SK-N-SH treated with all-trans-retinoic acid at 6 μM for 48 hours (cell line): ENCODE results near the gene SUFU.

Experiments used
- BACH2 ChIP-seq: fragments of 250-450 bp; sonication (Bioruptor Pico); IDR thresholded peaks from 2 replicates; pipeline ENCODE4 v1.9.0; 2021; ENCODE audit warnings: mild to moderate bottlenecking, borderline replicate concordance
- CSDC2 ChIP-seq: fragments of 250-450 bp; sonication (Bioruptor Pico); IDR thresholded peaks from 2 replicates; pipeline ENCODE4 v1.5.0; 2020; ENCODE audit warnings: mild to moderate bottlenecking, moderate library complexity
- CSRNP3 ChIP-seq: fragments of 250-450 bp; sonication (Bioruptor Pico); IDR thresholded peaks from 2 replicates; pipeline ENCODE4 v1.5.1; 2021; ENCODE audit warnings: mild to moderate bottlenecking, moderate library complexity
- ESRRG ChIP-seq: fragments of 250-450 bp; sonication (Bioruptor Pico); IDR thresholded peaks from 2 replicates; pipeline ENCODE4 v1.6.1; 2021; ENCODE audit warnings: mild to moderate bottlenecking
- GLIS3 ChIP-seq: fragments of 250-450 bp; sonication (Bioruptor Pico); IDR thresholded peaks from 2 replicates; pipeline ENCODE4 v1.5.0; 2020; ENCODE audit warnings: mild to moderate bottlenecking, moderate library complexity
- ISL1 ChIP-seq: fragments of 250-450 bp; sonication (Bioruptor Pico); IDR thresholded peaks from 2 replicates; pipeline ENCODE4 v2.1.2; 2022; ENCODE audit warnings: mild to moderate bottlenecking, moderate library complexity
- PATZ1 ChIP-seq: fragments of 250-450 bp; sonication (Bioruptor Pico); IDR thresholded peaks from 2 replicates; pipeline ENCODE4 v1.8.0; 2020; ENCODE audit warnings: mild to moderate bottlenecking, moderate library complexity, borderline replicate concordance
- SNAI2 ChIP-seq: fragments of 250-450 bp; sonication (Bioruptor Pico); IDR thresholded peaks from 2 replicates; pipeline ENCODE4 v1.5.0; 2020; ENCODE audit warnings: mild to moderate bottlenecking, moderate library complexity
- TCF4 ChIP-seq: fragments of 250-450 bp; sonication (Bioruptor Pico); IDR thresholded peaks from 2 replicates; pipeline ENCODE4 v1.8.0; 2021; ENCODE audit warnings: mild to moderate bottlenecking, moderate library complexity, borderline replicate concordance
- ZC3H10 ChIP-seq: fragments of 250-450 bp; sonication (Bioruptor Pico); IDR thresholded peaks from 2 replicates; pipeline ENCODE4 v1.5.1; 2021; ENCODE audit warnings: mild to moderate bottlenecking, moderate library complexity
- ZFP3 ChIP-seq: fragments of 250-450 bp; sonication (Bioruptor Pico); IDR thresholded peaks from 2 replicates; pipeline ENCODE4 v1.5.0; 2020; ENCODE audit warnings: mild to moderate bottlenecking, moderate library complexity
- ZFP30 ChIP-seq: fragments of 450-650 bp; formaldehyde crosslinking; IDR thresholded peaks from 2 replicates; pipeline ENCODE4 v1.5.0; 2022; ENCODE audit warnings: mild to moderate bottlenecking, moderate library complexity

GRCh38 chr10:102492344-102492939 lies 11.3 kb upstream of the SUFU start:
- TF ChIP-seq ZFP30 (no peak), CSRNP3 (no peak), ISL1 (no peak), ZC3H10 (CRISPR knock-in tag) (no peak), SNAI2 (CRISPR knock-in tag) (no peak), TCF4 (no peak), ZFP3 (CRISPR knock-in tag) (no peak), PATZ1 (no peak), ESRRG (no peak), CSDC2 (CRISPR knock-in tag) (no peak), GLIS3 (CRISPR knock-in tag) (no peak), BACH2 (CRISPR knock-in tag) (no peak)
